ENCODE results near the gene CDC42EP2. TPM values are rescaled to one million over a fixed set of nuclear protein-coding genes. Genes with fewer than 3 reads are reported as not detected.

The CDC42EP2 gene
- total RNA-seq, 1 donor, result 15.6 TPM

- Histone ChIP-seq H3K27ac (ENCODE audit: low read depth, low read length) (no peak overlapping the region), H3K4me3 (ENCODE audit: insufficient read depth, low read length) (no peak overlapping the region), H3K36me3 (ENCODE audit: insufficient read depth, low read length) (peaks cover 25% of the 10 kb centered on the region), H2AFZ (ENCODE audit: low read length) (no peak overlapping the region), H3K27me3 (ENCODE audit: insufficient read depth, low read length) (no peaks in the 10 kb centered on the region), H3K79me2 (ENCODE audit: insufficient read depth, low read length) (peaks cover 54% of the 10 kb centered on the region), H3K9me3 (ENCODE audit: low read depth, low read length) (no peaks in the 10 kb centered on the region), H3K4me1 (ENCODE audit: insufficient read depth, low read length) (peaks cover 12% of the 10 kb centered on the region), H3K4me2 (ENCODE audit: insufficient read depth, low read length) (no peak overlapping the region), H4K20me1 (ENCODE audit: insufficient read depth, low read length) (peaks cover 50% of the 10 kb centered on the region)
- no peak for TF ChIP-seq CTCF (IDR thresholded peaks at IDR 0.05; ENCODE audit: extremely low read depth, low read depth, low read length)
- DNase-seq (ENCODE audit: insufficient read length, low spot score, missing footprints), result peak; percentile 65
These were observed 6.4 kb downstream of the CDC42EP2 start for GRCh38 chr11:65321076-65321475.

- no peak for TF ChIP-seq CTCF (IDR thresholded peaks at IDR 0.05; ENCODE audit: extremely low read depth, low read depth, low read length)
- Histone ChIP-seq H3K79me2 (ENCODE audit: insufficient read depth, low read length) (peaks cover 48% of the 10 kb centered on the region), H3K4me1 (ENCODE audit: insufficient read depth, low read length) (peaks cover 5% of the 10 kb centered on the region), H3K9me3 (ENCODE audit: low read depth, low read length) (no peaks in the 10 kb centered on the region), H4K20me1 (ENCODE audit: insufficient read depth, low read length) (peaks cover 47% of the 10 kb centered on the region), H2AFZ (ENCODE audit: low read length) (no peak overlapping the region), H3K27ac (ENCODE audit: low read depth, low read length) (no peak overlapping the region), H3K27me3 (ENCODE audit: insufficient read depth, low read length) (no peaks in the 10 kb centered on the region), H3K36me3 (ENCODE audit: insufficient read depth, low read length) (peaks cover 25% of the 10 kb centered on the region), H3K4me2 (ENCODE audit: insufficient read depth, low read length) (no peak overlapping the region), H3K4me3 (ENCODE audit: insufficient read depth, low read length) (no peak overlapping the region)
- peak; percentile 48 for DNase-seq (ENCODE audit: insufficient read length, low spot score, missing footprints)
These were observed 7.3 kb downstream of the CDC42EP2 start for GRCh38 chr11:65321828-65322485.

GRCh38 chr11:65323813-65324212 is 9.1 kb downstream of the CDC42EP2 start:
- H3K4me3 ChIP-seq (ENCODE audit: insufficient read depth, low read length), result no peak overlapping the region
- peaks cover 25% of the 10 kb centered on the region for H3K36me3 ChIP-seq (ENCODE audit: insufficient read depth, low read length)
- peak; percentile 58 for DNase-seq (ENCODE audit: insufficient read length, low spot score, missing footprints)
- H3K79me2 ChIP-seq (ENCODE audit: insufficient read depth, low read length), result peaks cover 38% of the 10 kb centered on the region
- peaks cover 42% of the 10 kb centered on the region for H4K20me1 ChIP-seq (ENCODE audit: insufficient read depth, low read length)
- H3K9me3 ChIP-seq (ENCODE audit: low read depth, low read length), result no peaks in the 10 kb centered on the region
- no peak overlapping the region for H3K27ac ChIP-seq (ENCODE audit: low read depth, low read length)
- no peak overlapping the region for H2AFZ ChIP-seq (ENCODE audit: low read length)
- H3K27me3 ChIP-seq (ENCODE audit: insufficient read depth, low read length), result no peaks in the 10 kb centered on the region
- no peaks in the 10 kb centered on the region for H3K4me1 ChIP-seq (ENCODE audit: insufficient read depth, low read length)
- TF ChIP-seq CTCF (IDR thresholded peaks at IDR 0.05; ENCODE audit: extremely low read depth, low read depth, low read length), result no peak
- no peak overlapping the region for H3K4me2 ChIP-seq (ENCODE audit: insufficient read depth, low read length)

GRCh38 chr11:65325435-65325834 is 10.8 kb downstream of the CDC42EP2 start:
- Histone ChIP-seq H4K20me1 (ENCODE audit: insufficient read depth, low read length) (peaks cover 27% of the 10 kb centered on the region), H3K27ac (ENCODE audit: low read depth, low read length) (no peak overlapping the region), H3K9me3 (ENCODE audit: low read depth, low read length) (no peaks in the 10 kb centered on the region), H3K27me3 (ENCODE audit: insufficient read depth, low read length) (no peaks in the 10 kb centered on the region), H3K36me3 (ENCODE audit: insufficient read depth, low read length) (peaks cover 22% of the 10 kb centered on the region), H2AFZ (ENCODE audit: low read length) (no peak overlapping the region), H3K79me2 (ENCODE audit: insufficient read depth, low read length) (peaks cover 23% of the 10 kb centered on the region), H3K4me3 (ENCODE audit: insufficient read depth, low read length) (no peak overlapping the region), H3K4me2 (ENCODE audit: insufficient read depth, low read length) (no peak overlapping the region), H3K4me1 (ENCODE audit: insufficient read depth, low read length) (peaks cover 5% of the 10 kb centered on the region)
- no peak for TF ChIP-seq CTCF (IDR thresholded peaks at IDR 0.05; ENCODE audit: extremely low read depth, low read depth, low read length)
- DNase-seq (ENCODE audit: insufficient read length, low spot score, missing footprints), result peak; percentile 45

All from osteoblast (primary cell).